ENCODE results near the gene CLDND2.

Gene CLDND2

GRCh38 chr19:51333836-51334460, 34.9 kb downstream of the CLDND2 start:
- DNase-seq (ENCODE audit: low read depth in 2 of 2, low spot score in 1 of 2) = no peak

- no peak for DNase-seq (ENCODE audit: low read depth in 2 of 2, low spot score in 1 of 2)
Measured at GRCh38 chr19:51331716-51332115, 37.1 kb downstream of the CLDND2 start.

- no peak for DNase-seq (ENCODE audit: low read depth in 2 of 2, low spot score in 1 of 2)
Measured at GRCh38 chr19:51331193-51331592, 37.6 kb downstream of the CLDND2 start.

GRCh38 chr19:51330366-51330765, 38.4 kb downstream of the CLDND2 start:
- no peak for DNase-seq (ENCODE audit: low read depth in 2 of 2, low spot score in 1 of 2)

GRCh38 chr19:51329411-51329810, 39.4 kb downstream of the CLDND2 start:
- no peak for DNase-seq (ENCODE audit: low read depth in 2 of 2, low spot score in 1 of 2)

GRCh38 chr19:51327066-51328001, 41.5 kb downstream of the CLDND2 start:
- DNase-seq (ENCODE audit: low read depth in 2 of 2, low spot score in 1 of 2) = peak in 1 of 2 donors; percentile 21

GRCh38 chr19:51326216-51327065, 42.4 kb downstream of the CLDND2 start:
- no peak for DNase-seq (ENCODE audit: low read depth in 2 of 2, low spot score in 1 of 2)

GRCh38 chr19:51325161-51325976, 43.4 kb downstream of the CLDND2 start:
- no peak for DNase-seq (ENCODE audit: low read depth in 2 of 2, low spot score in 1 of 2)

- no peak for DNase-seq (ENCODE audit: low read depth in 2 of 2, low spot score in 1 of 2)
Measured at GRCh38 chr19:51324167-51324481, 44.7 kb downstream of the CLDND2 start.

- no peak for DNase-seq (ENCODE audit: low read depth in 2 of 2, low spot score in 1 of 2)
Measured at GRCh38 chr19:51323481-51324166, 45.2 kb downstream of the CLDND2 start.

- DNase-seq (ENCODE audit: low read depth in 2 of 2, low spot score in 1 of 2) = no peak
Measured at GRCh38 chr19:51321799-51322198, 47.0 kb downstream of the CLDND2 start.

- DNase-seq (ENCODE audit: low read depth in 2 of 2, low spot score in 1 of 2) = no peak
Measured at GRCh38 chr19:51320280-51320657, 48.5 kb downstream of the CLDND2 start.

GRCh38 chr19:51319649-51320279, 49.0 kb downstream of the CLDND2 start:
- DNase-seq (ENCODE audit: low read depth in 2 of 2, low spot score in 1 of 2) = no peak

- no peak for DNase-seq (ENCODE audit: low read depth in 2 of 2, low spot score in 1 of 2)
Measured at GRCh38 chr19:51318687-51319648, 49.8 kb downstream of the CLDND2 start.

GRCh38 chr19:51317968-51318367, 50.8 kb downstream of the CLDND2 start:
- DNase-seq (ENCODE audit: low read depth in 2 of 2, low spot score in 1 of 2) = no peak

- no peak for DNase-seq (ENCODE audit: low read depth in 2 of 2, low spot score in 1 of 2)
Measured at GRCh38 chr19:51317376-51317775, 51.4 kb downstream of the CLDND2 start.

Data from stimulated activated CD8-positive, alpha-beta memory T cell treated with anti-CD3 and anti-CD28 coated beads, Interleukin-4, amount 100 ng/mL, for 1 hour (primary cell).